D721Med (cell line): ENCODE results near the gene DLGAP1.

Source experiments
- DNase-seq: peaks from one replicate; pipeline ENCODE4 v3.0.0; 2011; ENCODE audit warnings: low spot score; ENCODE audit not compliant: insufficient read length
- FAIRE-seq: peaks from 2 replicates; lab custom pipeline; 2011; peaks lifted over from hg19 to GRCh38; lab: Jason Lieb, UNC
- TF ChIP-seq, protein P1 (sequence below): IDR thresholded peaks from 2 replicates; pipeline ENCODE4 v1.5.1; 2012; ENCODE audit warnings: mild to moderate bottlenecking, control low read depth; ENCODE audit not compliant: insufficient read depth; ENCODE audit errors: missing control alignments

The DLGAP1 gene

DNA sequence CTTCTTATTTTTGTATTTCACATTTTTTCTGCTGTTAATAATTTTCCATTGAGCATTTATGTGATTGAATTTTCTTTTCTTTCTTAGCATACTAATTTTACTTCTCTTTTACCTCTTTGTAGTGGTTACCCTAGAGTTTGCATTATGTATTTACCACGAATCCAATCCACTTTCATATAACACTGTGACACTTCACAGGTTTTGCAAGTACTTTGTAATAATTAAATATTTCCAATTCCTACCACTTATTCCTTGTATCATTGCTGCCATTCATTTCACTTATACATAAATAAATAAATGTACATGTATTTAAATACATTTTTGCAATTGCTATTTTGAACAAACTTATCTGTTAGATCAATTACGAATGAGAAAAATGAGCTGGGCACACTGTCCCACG lies 894.4 kb downstream of the DLGAP1 start:
- no peak for FAIRE-seq
- TF ChIP-seq, protein P1, sequence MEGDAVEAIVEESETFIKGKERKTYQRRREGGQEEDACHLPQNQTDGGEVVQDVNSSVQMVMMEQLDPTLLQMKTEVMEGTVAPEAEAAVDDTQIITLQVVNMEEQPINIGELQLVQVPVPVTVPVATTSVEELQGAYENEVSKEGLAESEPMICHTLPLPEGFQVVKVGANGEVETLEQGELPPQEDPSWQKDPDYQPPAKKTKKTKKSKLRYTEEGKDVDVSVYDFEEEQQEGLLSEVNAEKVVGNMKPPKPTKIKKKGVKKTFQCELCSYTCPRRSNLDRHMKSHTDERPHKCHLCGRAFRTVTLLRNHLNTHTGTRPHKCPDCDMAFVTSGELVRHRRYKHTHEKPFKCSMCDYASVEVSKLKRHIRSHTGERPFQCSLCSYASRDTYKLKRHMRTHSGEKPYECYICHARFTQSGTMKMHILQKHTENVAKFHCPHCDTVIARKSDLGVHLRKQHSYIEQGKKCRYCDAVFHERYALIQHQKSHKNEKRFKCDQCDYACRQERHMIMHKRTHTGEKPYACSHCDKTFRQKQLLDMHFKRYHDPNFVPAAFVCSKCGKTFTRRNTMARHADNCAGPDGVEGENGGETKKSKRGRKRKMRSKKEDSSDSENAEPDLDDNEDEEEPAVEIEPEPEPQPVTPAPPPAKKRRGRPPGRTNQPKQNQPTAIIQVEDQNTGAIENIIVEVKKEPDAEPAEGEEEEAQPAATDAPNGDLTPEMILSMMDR, result no peak
- no peak for DNase-seq

DNA sequence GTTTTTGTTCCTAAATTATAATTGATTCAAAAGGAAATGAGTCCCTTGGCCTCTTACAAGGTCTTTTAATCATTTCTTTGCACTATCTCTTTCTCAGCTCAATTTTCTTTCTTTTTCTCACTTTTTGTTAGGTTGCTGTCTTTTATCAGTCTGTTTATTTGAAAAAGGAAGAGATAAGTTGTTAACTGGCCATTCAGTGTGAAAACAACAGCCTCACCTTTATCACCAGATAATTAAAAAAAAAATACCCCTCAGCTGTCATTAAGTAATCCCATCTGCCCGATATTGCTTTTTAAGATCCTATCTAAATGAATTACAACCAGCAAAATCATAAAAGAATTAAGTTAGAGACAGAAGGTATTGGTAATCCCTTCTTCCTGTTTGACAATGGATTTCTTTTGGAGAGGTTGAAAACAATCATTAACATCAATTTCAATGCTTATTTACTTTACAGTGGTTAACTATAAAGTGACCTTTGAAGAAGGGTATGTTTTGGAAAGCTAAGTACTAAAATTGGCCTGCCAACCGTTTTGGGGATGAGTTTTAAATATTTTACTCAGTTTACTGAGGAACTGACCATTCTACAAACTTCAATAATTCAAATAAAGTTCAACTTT lies 900.2 kb downstream of the DLGAP1 start:
- TF ChIP-seq, protein P1, result no peak
- FAIRE-seq, result peak; percentile 82
- no peak for DNase-seq

DNA sequence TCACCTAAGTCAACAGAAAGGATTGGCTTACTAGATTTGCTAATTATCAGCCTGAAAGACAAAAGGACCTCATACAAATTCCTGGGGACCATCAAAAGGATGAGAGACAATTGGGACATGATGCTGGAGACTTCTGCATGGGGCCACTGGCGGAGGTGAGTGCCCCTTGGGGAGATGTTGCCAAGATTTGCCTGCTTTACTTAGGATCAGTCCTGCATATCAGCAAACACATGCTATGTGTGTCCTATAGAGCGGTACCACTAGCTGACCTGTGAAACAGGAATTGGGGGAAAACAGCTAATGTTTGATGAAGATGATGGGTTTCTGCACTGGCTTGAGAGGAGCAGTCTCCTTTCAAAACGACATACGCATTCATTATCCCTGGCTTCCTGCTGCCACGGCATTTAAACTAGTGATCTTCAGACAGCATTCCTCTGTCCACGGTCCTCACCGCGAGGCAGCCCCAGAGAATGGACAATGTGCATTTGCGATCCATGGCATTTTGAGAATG lies 901.0 kb downstream of the DLGAP1 start:
- TF ChIP-seq, protein P1, result no peak
- FAIRE-seq, result no peak
- DNase-seq, result no peak

DNA sequence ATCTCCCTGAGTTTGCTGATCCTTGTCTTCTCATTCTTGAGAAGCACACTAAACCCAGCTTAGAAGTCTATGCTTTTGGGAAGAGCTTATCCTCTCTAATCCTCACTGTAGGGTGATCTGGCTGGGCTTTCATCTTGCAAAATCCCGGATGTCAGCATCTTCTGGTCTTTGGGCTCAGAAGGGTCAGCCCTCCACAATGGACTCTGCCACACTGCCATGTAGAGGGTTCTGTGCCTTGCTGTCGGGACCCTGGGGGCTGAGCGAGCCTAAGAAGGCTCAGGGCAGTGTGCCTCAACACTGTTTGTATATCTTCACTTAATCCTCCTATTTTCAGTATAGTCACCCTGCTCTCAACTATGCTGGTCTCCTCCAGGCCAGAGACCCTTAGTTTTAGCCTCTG lies 902.8 kb downstream of the DLGAP1 start:
- TF ChIP-seq, protein P1, result no peak
- FAIRE-seq (peak; percentile 58), DNase-seq (peak; percentile 32)

DNA sequence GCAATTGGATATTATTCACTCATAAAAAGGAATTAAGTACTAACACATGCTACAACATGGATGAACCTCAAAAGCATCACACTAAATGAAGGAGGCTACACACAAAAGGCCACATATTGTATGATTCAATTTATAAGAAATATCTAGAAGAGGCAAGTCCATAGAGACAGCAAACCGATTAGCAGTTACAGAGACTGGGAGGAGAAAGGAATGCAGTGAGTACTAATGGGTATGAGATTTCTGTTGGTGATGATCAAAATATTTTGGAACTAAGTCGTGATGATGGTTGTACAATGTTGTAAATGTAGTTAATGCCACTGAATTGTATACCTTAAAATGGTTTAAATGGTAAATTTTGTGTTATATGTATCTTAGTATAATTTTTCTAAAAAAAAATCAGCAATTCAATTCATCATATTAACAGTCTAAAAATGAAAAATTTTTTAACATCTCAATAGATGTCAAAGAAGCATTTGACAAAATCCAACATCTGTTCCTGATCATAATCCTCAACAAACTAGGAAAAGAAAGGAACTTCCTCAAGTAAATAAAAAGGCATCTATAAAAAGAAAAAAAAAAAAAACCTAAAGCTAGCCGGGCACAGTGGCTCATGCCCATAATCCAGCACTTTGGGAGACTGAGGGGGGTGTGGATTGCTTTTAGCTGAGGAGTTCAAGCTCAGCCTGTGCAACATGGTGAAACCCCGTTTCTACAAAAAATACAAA lies 907.1 kb downstream of the DLGAP1 start:
- TF ChIP-seq, protein P1, result no peak
- FAIRE-seq, result peak; percentile 66
- DNase-seq, result no peak

DNA sequence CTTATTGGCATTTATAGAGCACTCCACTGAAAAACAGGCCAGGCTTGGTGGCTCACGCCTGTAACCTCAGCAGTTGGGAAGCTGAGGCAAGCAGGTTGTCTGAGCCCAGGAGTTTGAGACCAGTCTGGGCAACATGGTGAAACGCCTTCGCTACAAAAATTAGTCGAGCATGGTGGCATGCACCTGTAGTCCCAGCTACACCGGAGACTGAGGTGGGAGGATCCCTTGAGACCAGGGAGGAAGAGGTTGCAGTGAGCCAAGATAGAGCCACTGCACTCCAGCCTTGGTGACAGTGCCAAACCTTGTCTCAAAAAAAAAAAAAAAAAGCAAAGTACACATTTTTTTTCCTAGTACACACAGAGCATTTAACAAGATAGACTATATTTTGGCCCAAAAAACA lies 909.0 kb downstream of the DLGAP1 start:
- FAIRE-seq, result no peak
- TF ChIP-seq, protein P1, result no peak

DNA sequence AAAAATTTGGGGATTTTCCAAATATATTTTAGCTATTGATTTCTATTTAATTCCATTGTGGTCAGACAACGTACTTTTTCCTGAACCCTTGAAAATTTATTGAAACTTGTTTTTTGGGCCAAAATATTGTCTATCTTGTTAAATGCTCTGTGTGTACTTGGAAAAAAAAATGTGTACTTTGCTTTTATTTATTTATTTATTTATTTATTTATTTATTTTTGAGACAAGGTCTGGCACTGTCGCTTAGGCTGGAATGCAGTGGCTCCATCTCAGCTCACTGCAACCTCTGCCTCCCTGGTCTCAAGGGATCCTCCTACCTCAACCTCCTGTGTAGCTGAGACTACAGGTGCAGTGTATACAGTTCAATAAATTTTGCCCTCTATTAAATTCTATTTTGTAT lies 910.6 kb downstream of the DLGAP1 start:
- TF ChIP-seq, protein P1, result no peak
- FAIRE-seq (no peak), DNase-seq (no peak)

More for the DNA sequence above, 909.0 kb downstream of the DLGAP1 start:
- no peak for DNase-seq
